Measurements from ENCODE around the gene TTYH2.
A peak's percentile ranks its signal among the peaks of the same experiment; 100 is the strongest.

- TF ChIP-seq CTCF (conservative IDR thresholded peaks at IDR 0.05; ENCODE audit: low read depth in 2 of 2): peak; percentile 79 to 94
- no peak for TF ChIP-seq EZH2 (IDR thresholded peaks at IDR 0.05; ENCODE audit: low read depth, unreplicated experiment)
- no peak for TF ChIP-seq EZH2phosphoT487 (IDR thresholded peaks at IDR 0.05; ENCODE audit: unreplicated experiment)
- no peak for TF ChIP-seq JUNB (IDR thresholded peaks at IDR 0.05; ENCODE audit: unreplicated experiment)
- TF ChIP-seq CREB1 (CRISPR knock-in tag; IDR thresholded peaks at IDR 0.05; ENCODE audit: low read depth): peak; percentile 29; the same call in 1 of the 2 replicates
- peak; percentile 96 for TF ChIP-seq POLR2AphosphoS5 (IDR thresholded peaks at IDR 0.05; ENCODE audit: low read depth)
Measured at GRCh38 chr17:74203439-74204240, 9.7 kb upstream of the TTYH2 start, which contains the start of gene RPL38.
